ENCODE data around the gene SEC61B. TPM values are rescaled to one million over a fixed set of nuclear protein-coding genes. Genes with fewer than 3 reads are reported as not detected.
A peak's percentile ranks its signal among the peaks of the same experiment; 100 is the strongest.

The SEC61B gene
- total RNA-seq, 6 donors from 2014 or later = 26.2 to 128 (median 95.7) TPM

GRCh38 chr9:99211746-99212145 lies 10.3 kb upstream of the SEC61B start:
- no peak overlapping the region for H3K27ac ChIP-seq
- H3K4me1 ChIP-seq = no peaks in the 10 kb centered on the region
- peaks cover 0 to 11% (median 2%) of the 10 kb centered on the region in 4 donors for H3K36me3 ChIP-seq
- ATAC-seq (ENCODE audit: low FRiP score in 2 of 2) (peak in 1 of 2 donors; percentile 55), DNase-seq (peak in 1 of 2 donors; percentile 8)
- H3K4me3 ChIP-seq = no peak overlapping the region
- WGBS, 2 donors = 83 to 92% methylated on average over 1 of the region's 1 CpG
- H3K9me3 ChIP-seq = peaks cover 0 to under 1% (median 0%) of the 10 kb centered on the region in 4 donors
- TF ChIP-seq CTCF (IDR thresholded peaks at IDR 0.05) (peak in 1 of 6 experiments; percentile 5), POLR2A (IDR thresholded peaks at IDR 0.05) (no peak)
- no peaks in the 10 kb centered on the region for H3K27me3 ChIP-seq

GRCh38 chr9:99213197-99213596 lies 8.9 kb upstream of the SEC61B start:
- Histone ChIP-seq H3K27ac (no peak overlapping the region), H3K36me3 (peaks cover 0 to 23% (median 3%) of the 10 kb centered on the region in 4 donors), H3K4me3 (no peak overlapping the region), H3K27me3 (no peaks in the 10 kb centered on the region), H3K4me1 (peaks cover 0 to 6% (median 0%) of the 10 kb centered on the region in 4 donors), H3K9me3 (no peaks in the 10 kb centered on the region)
- ATAC-seq (ENCODE audit: low FRiP score in 2 of 2) = no peak
- TF ChIP-seq CTCF (IDR thresholded peaks at IDR 0.05) (no peak), POLR2A (IDR thresholded peaks at IDR 0.05) (no peak), EP300 (IDR thresholded peaks at IDR 0.05) (no peak), POLR2AphosphoS5 (IDR thresholded peaks at IDR 0.05) (no peak)
- WGBS, 2 donors = 71 to 88% methylated on average over 1 of the region's 1 CpG
- DNase-seq = no peak

DNA sequence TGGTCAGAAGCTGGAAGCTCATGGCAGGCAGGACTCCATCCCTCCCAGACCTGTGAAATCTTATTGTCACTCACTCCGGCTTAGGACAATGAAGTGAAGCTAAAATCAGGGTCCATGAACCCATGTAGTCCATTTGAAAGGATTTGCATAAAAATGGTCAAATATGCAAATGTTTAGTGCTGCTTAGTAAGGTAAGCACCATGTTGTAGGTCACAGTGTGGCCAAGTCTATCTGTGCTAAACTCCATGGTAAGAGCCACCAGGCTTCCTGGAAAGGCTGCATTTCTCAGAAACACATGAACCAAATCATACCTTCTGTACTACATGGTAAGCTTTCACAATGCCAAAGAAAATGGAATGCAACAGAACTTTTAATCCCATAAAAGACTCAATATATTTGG lies 6.0 kb upstream of the SEC61B start:
- WGBS, 2 donors = 95 to 100% methylated on average over 1 of the region's 1 CpG
- ATAC-seq (ENCODE audit: low FRiP score in 2 of 2) = no peak
- no peak for DNase-seq
- H3K4me1 ChIP-seq = peaks cover 12 to 34% (median 21%) of the 10 kb centered on the region in 4 donors
- TF ChIP-seq CTCF (IDR thresholded peaks at IDR 0.05) (no peak), POLR2AphosphoS5 (IDR thresholded peaks at IDR 0.05) (no peak), POLR2A (IDR thresholded peaks at IDR 0.05) (no peak), EP300 (IDR thresholded peaks at IDR 0.05) (no peak)
- peaks cover 0 to 29% (median 3%) of the 10 kb centered on the region in 4 donors for H3K36me3 ChIP-seq
- H3K9me3 ChIP-seq = no peaks in the 10 kb centered on the region
- no peak overlapping the region for H3K27ac ChIP-seq
- H3K27me3 ChIP-seq = no peaks in the 10 kb centered on the region
- no peak overlapping the region for H3K4me3 ChIP-seq

- ATAC-seq (ENCODE audit: low FRiP score in 2 of 2) (no peak), DNase-seq (no peak)
- WGBS, 2 donors = 72 to 79% methylated on average over 4 of the region's 4 CpGs
- Histone ChIP-seq H3K27ac (no peak overlapping the region), H3K4me3 (peak overlapping the region in 1 of 4 donors; percentile 66), H3K27me3 (no peaks in the 10 kb centered on the region), H3K36me3 (peaks cover 0 to 33% (median 1%) of the 10 kb centered on the region in 4 donors), H3K9me3 (no peaks in the 10 kb centered on the region), H3K4me1 (peaks cover 36 to 60% (median 41%) of the 10 kb centered on the region in 4 donors)
- TF ChIP-seq POLR2A (IDR thresholded peaks at IDR 0.05) (no peak), POLR2AphosphoS5 (IDR thresholded peaks at IDR 0.05) (no peak), EP300 (IDR thresholded peaks at IDR 0.05) (no peak), CTCF (IDR thresholded peaks at IDR 0.05) (no peak)
Observed at GRCh38 chr9:99220011-99220410, 2.1 kb upstream of the SEC61B start.

DNA sequence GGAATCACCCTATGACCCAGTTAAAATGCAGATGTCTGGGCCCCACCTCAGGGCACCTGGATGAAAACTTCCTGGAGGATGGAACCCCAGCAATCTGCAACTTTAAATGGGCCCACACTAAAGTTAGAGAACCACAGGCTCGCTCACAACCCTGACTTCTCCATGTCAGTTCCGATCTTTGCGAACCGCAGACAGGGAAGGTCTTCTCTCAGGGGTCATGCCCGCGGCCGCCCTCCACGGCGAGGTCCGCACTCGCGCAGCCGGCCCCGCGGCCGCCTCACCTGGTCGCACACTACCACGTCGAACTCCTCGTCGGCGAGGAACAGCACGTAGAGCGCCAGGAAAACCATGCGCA lies 839 bp upstream of the SEC61B start:
- DNase-seq = peak in 1 of 2 donors; percentile 25
- no peaks in the 10 kb centered on the region for H3K9me3 ChIP-seq

More for the DNA sequence above, 839 bp upstream of the SEC61B start:
- no peak for TF ChIP-seq POLR2A (IDR thresholded peaks at IDR 0.05)
- TF ChIP-seq EP300 (IDR thresholded peaks at IDR 0.05) = no peak
- no peak for TF ChIP-seq CTCF (IDR thresholded peaks at IDR 0.05)
- TF ChIP-seq POLR2AphosphoS5 (IDR thresholded peaks at IDR 0.05) = no peak
- peak in 1 of 2 donors; percentile 27 for ATAC-seq (ENCODE audit: low FRiP score in 2 of 2)
- H3K4me3 ChIP-seq = peak overlapping the region; percentile 66 to 99 (median 98)
- peaks cover 0 to 31% (median 1%) of the 10 kb centered on the region in 4 donors for H3K36me3 ChIP-seq
- H3K27me3 ChIP-seq = no peaks in the 10 kb centered on the region
- H3K27ac ChIP-seq = peak overlapping the region; percentile 95 to 97 (median 96)
- H3K4me1 ChIP-seq = peaks cover 47 to 72% (median 53%) of the 10 kb centered on the region in 4 donors
- WGBS, 2 donors = 0% methylated on average over 1 to 11 of the region's 25 CpGs

All from upper lobe of left lung (tissue), 6 donors.